K562 (cell line): ENCODE measurements around the gene RCC2. TPM values are rescaled to one million over a fixed set of nuclear protein-coding genes. Genes with fewer than 3 reads are reported as not detected.

Experiments used
- ATF7 ChIP-seq: fragments of 450-650 bp; IDR thresholded peaks from 2 replicates; pipeline ENCODE4 v1.7.1; 2014; ENCODE audit warnings: mild to moderate bottlenecking, moderate library complexity
- DACH1 ChIP-seq: fragments of 450-650 bp; IDR thresholded peaks from 2 replicates; pipeline ENCODE4 v1.6.1; 2018; ENCODE audit not compliant: partially characterized antibody
- E2F3 ChIP-seq: fragments of 250-450 bp; sonication (Bioruptor Pico); IDR thresholded peaks from 2 replicates; pipeline ENCODE4 v1.4.0; 2020; ENCODE audit warnings: mild to moderate bottlenecking
- E2F4 ChIP-seq: sonication (generic); formaldehyde crosslinking; IDR thresholded peaks from 2 replicates; pipeline ENCODE4 v1.8.0; 2022; ENCODE audit warnings: mild to moderate bottlenecking, low read depth, missing genetic modification reagents
- ESRRA ChIP-seq: fragments of 450-650 bp; IDR thresholded peaks from 2 replicates; pipeline ENCODE4 v1.6.1; 2014; ENCODE audit warnings: low read depth, mild to moderate bottlenecking, moderate library complexity, borderline replicate concordance
- HINFP ChIP-seq: fragments of 450-650 bp; conservative IDR thresholded peaks from 2 replicates; pipeline ENCODE4 v1.6.1; 2016; ENCODE audit warnings: missing genetic modification characterization, low read depth, mild to moderate bottlenecking, control low read depth, missing compliant biosample characterization
- LCOR ChIP-seq: sonication (generic); formaldehyde crosslinking; IDR thresholded peaks from 2 replicates; pipeline ENCODE4 v1.8.0; 2022; ENCODE audit warnings: mild to moderate bottlenecking, missing genetic modification reagents
- MTA3 ChIP-seq: fragments of 450-650 bp; formaldehyde crosslinking; IDR thresholded peaks from 2 replicates; pipeline ENCODE4 v1.6.1; 2017; ENCODE audit warnings: mild to moderate bottlenecking, borderline replicate concordance
- NCOA2 ChIP-seq, 2 experiments: fragments of 450-650 bp; IDR thresholded peaks; 2 replicates each; pipeline ENCODE4 v1.6.1; 2018; ENCODE audit warnings: mild to moderate bottlenecking in 2 of 2, moderate library complexity in 1 of 2; ENCODE audit not compliant: partially characterized antibody in 2 of 2
- PTBP1 ChIP-seq: fragments of 200-400 bp; formaldehyde crosslinking; IDR thresholded peaks from 2 replicates; pipeline ENCODE4 v1.6.1; 2017; ENCODE audit warnings: low read depth, low read length
- RBM17 ChIP-seq: fragments of 200-400 bp; formaldehyde crosslinking; IDR thresholded peaks from 2 replicates; pipeline ENCODE4 v1.6.1; 2017; ENCODE audit warnings: low read depth, mild to moderate bottlenecking, low read length, borderline replicate concordance
- TRIM25 ChIP-seq: fragments of 450-650 bp; IDR thresholded peaks from 2 replicates; pipeline ENCODE4 v1.7.0; 2016; ENCODE audit warnings: borderline replicate concordance
- TSHZ1 ChIP-seq: fragments of 250-450 bp; sonication (Bioruptor Pico); IDR thresholded peaks from 2 replicates; pipeline ENCODE4 v1.4.0; 2020; ENCODE audit warnings: mild to moderate bottlenecking, moderate library complexity
- YY1 ChIP-seq, 3 experiments: IDR thresholded peaks; 2 replicates each; pipeline ENCODE4 v1.6.1; 2011; ENCODE audit warnings: low read length in 2 of 3, mild to moderate bottlenecking in 2 of 3, moderate library complexity in 2 of 3, borderline replicate concordance in 1 of 3, control low read depth in 1 of 3, low read depth in 1 of 3; ENCODE audit not compliant: insufficient read depth in 3 of 3, insufficient replicate concordance in 2 of 3, control insufficient read depth in 1 of 3, insufficient read length in 1 of 3; ENCODE audit errors: extremely low read depth in 1 of 3
- ZNF124 ChIP-seq: sonication (generic); formaldehyde crosslinking; IDR thresholded peaks from 2 replicates; pipeline ENCODE4 v1.8.1; 2022; ENCODE audit warnings: missing genetic modification reagents
- ZNF277 ChIP-seq: fragments of 250-450 bp; sonication (Bioruptor Pico); IDR thresholded peaks from 2 replicates; pipeline ENCODE4 v1.8.0; 2022; ENCODE audit warnings: inconsistent platforms, mild to moderate bottlenecking, moderate library complexity, borderline replicate concordance
- ZNF431 ChIP-seq: sonication (generic); formaldehyde crosslinking; IDR thresholded peaks from 2 replicates; pipeline ENCODE4 v1.8.0; 2022; ENCODE audit warnings: mild to moderate bottlenecking, missing genetic modification reagents
- polyA plus RNA-seq, 8 experiments: library from polyadenylated mRNA; depleted of rRNA in 4 of 8; stranded (reverse) in 5 of 8; unstranded in 3 of 8; fragments of >200 nt; fragmentation: Nextera tagmentation in 2 of 8; fragmentation: Illumina TruSeq in 1 of 8; extraction: Ambion mirVana in 2 of 8; extraction: Trizol in 1 of 8; gene quantifications; 2 replicates each; pipeline versions ENCODE4 v1.2.1 to v1.2.3, GENCODE V29; 2011 to 2014; ENCODE audit warnings: inconsistent platforms in 1 of 8, missing spikeins in 1 of 8
- total RNA-seq, 7 experiments: library from RNA; depleted of rRNA in 6 of 7; stranded (reverse); fragments of >200 nt in 6 of 7; fragmentation: Illumina TruSeq in 2 of 7; extraction: Trizol in 2 of 7; gene quantifications; 2 replicates each; pipeline versions ENCODE4 v1.2.1 to v1.2.3, GENCODE V29; 2011 to 2021; ENCODE audit warnings: low replicate concordance in 1 of 7

Gene RCC2
- total and polyA plus RNA-seq, 9 of the 15 experiments (the other 6 are each of a cell fraction or from before 2014, with no cell fraction given) = 31.8 to 292 (median 116) TPM

- TF ChIP-seq TSHZ1 (CRISPR knock-in tag) (peak; percentile 92), DACH1 (peak; percentile 14), E2F3 (CRISPR knock-in tag) (peak; percentile 99), LCOR (CRISPR knock-in tag) (no peak), E2F4 (CRISPR knock-in tag) (no peak), ESRRA (no peak), ZNF277 (no peak), TRIM25 (no peak), ZNF124 (no peak), RBM17 (no peak), PTBP1 (no peak), ATF7 (no peak), ZNF431 (CRISPR knock-in tag) (no peak), YY1 (IDR thresholded peaks at IDR 0.05; ENCODE audit: borderline replicate concordance in 1 of 3, control insufficient read depth in 1 of 3, extremely low read depth in 1 of 3, insufficient read depth in 3 of 3, insufficient read length in 1 of 3, insufficient replicate concordance in 2 of 3, low read depth in 1 of 3, low read length in 2 of 3) (peak; percentile 15 to 93 (median 33)), NCOA2 (IDR thresholded peaks at IDR 0.05; ENCODE audit: partially characterized antibody in 2 of 2) (no peak), MTA3 (peak; percentile 76; the same call in 1 of the 2 replicates), HINFP (tag) (peak; percentile 97)
Observed at GRCh38 chr1:17360272-17360956, 79.1 kb downstream of the RCC2 start (continued).
